CD8-positive, alpha-beta memory T cell (primary cell): Measurements from ENCODE around the gene ATG4C. TPM values are rescaled to one million over a fixed set of nuclear protein-coding genes. Genes with fewer than 3 reads are reported as not detected.
"Not testable (repeated sequence)": the region's sequence is repeated elsewhere in the genome, so short reads cannot be mapped to it uniquely, and the experiment has no call there.

Experiments used
- CTCF ChIA-PET: fragments of 350-600 bp; sonication (Branson Sonifier 250); formaldehyde crosslinking; loops from one replicate; lab custom pipeline; 2021; ENCODE audit warnings: antibody characterized with exemption; lab: Charles Lee
- POLR2A ChIA-PET: fragments of 350-600 bp; sonication (Branson Sonifier 250); formaldehyde crosslinking; loops from one replicate; lab custom pipeline; 2021; ENCODE audit warnings: antibody characterized with exemption; lab: Charles Lee
- DNase-seq, 5 donors: peaks; one replicate each; pipeline versions ENCODE4 v3.0.0 to v3.0.0-alpha.2; 2020 to 2022; ENCODE audit warnings: mixed read lengths in 1 of 5
- H3K27ac ChIP-seq: one replicate; pipeline ENCODE4 v1.7.0; 2013; ENCODE audit warnings: low read depth, mild to moderate bottlenecking, low read length, moderate library complexity
- H3K27me3 ChIP-seq: 2 replicates; pipeline ENCODE4 v1.7.0; 2013; ENCODE audit warnings: low read length, mild to moderate bottlenecking; ENCODE audit not compliant: insufficient read depth, poor library complexity, severe bottlenecking
- H3K36me3 ChIP-seq: 2 replicates; pipeline ENCODE4 v1.7.0; 2013; ENCODE audit warnings: mild to moderate bottlenecking, low read length, moderate library complexity; ENCODE audit not compliant: insufficient read depth
- H3K4me1 ChIP-seq: 2 replicates; pipeline ENCODE4 v1.7.0; 2013; ENCODE audit warnings: mild to moderate bottlenecking, low read length, moderate library complexity; ENCODE audit not compliant: insufficient read depth
- H3K4me3 ChIP-seq: 2 replicates; pipeline ENCODE4 v1.7.0; 2013; ENCODE audit warnings: mild to moderate bottlenecking, low read length
- H3K9me3 ChIP-seq: 2 replicates; pipeline ENCODE4 v1.7.0; 2013; ENCODE audit warnings: mild to moderate bottlenecking, low read length
- H3K27ac Mint-ChIP-seq, 8 donors: one replicate each; pipeline ENCODE4 v1.8.0; 2020 to 2021; ENCODE audit warnings: mixed read lengths in 8 of 8, mild to moderate bottlenecking in 6 of 8, inconsistent platforms in 3 of 8, moderate library complexity in 3 of 8
- H3K27me3 Mint-ChIP-seq, 2 donors: one replicate each; pipeline ENCODE4 v1.8.0; 2020 to 2021; ENCODE audit warnings: mixed read lengths in 2 of 2, mild to moderate bottlenecking in 1 of 2, moderate library complexity in 1 of 2
- H3K36me3 Mint-ChIP-seq, 3 donors: one replicate each; pipeline ENCODE4 v1.8.0; 2020 to 2021; ENCODE audit warnings: mixed read lengths in 3 of 3, inconsistent platforms in 1 of 3, mild to moderate bottlenecking in 1 of 3
- H3K4me1 Mint-ChIP-seq, 3 donors: one replicate each; pipeline ENCODE4 v1.8.0; 2020 to 2021; ENCODE audit warnings: mixed read lengths in 3 of 3, inconsistent platforms in 1 of 3, mild to moderate bottlenecking in 1 of 3
- H3K4me3 Mint-ChIP-seq, 7 donors: one replicate each; pipeline ENCODE4 v1.8.0; 2020 to 2021; ENCODE audit warnings: mixed read lengths in 7 of 7, mild to moderate bottlenecking in 6 of 7, moderate library complexity in 4 of 7, inconsistent platforms in 2 of 7
- H3K9me3 Mint-ChIP-seq, 5 donors: one replicate each; pipeline ENCODE4 v1.8.0; 2020 to 2022; ENCODE audit warnings: mixed read lengths in 5 of 5, mild to moderate bottlenecking in 3 of 5, moderate library complexity in 2 of 5, inconsistent platforms in 1 of 5
- polyA plus RNA-seq: library from polyadenylated mRNA; unstranded; fragments of 300-500 nt; fragmentation: Illumina TruSeq; gene quantifications from one replicate; pipeline ENCODE4 v1.2.3, GENCODE V29; 2021
- total RNA-seq, 2 experiments: library from RNA; stranded (reverse); gene quantifications; one replicate each; pipeline ENCODE4 v1.2.3, GENCODE V29; 2021

Gene ATG4C
- total and polyA plus RNA-seq, 3 experiments from 2014 or later = 13.4 to 20.0 (median 17.7) TPM

DNA sequence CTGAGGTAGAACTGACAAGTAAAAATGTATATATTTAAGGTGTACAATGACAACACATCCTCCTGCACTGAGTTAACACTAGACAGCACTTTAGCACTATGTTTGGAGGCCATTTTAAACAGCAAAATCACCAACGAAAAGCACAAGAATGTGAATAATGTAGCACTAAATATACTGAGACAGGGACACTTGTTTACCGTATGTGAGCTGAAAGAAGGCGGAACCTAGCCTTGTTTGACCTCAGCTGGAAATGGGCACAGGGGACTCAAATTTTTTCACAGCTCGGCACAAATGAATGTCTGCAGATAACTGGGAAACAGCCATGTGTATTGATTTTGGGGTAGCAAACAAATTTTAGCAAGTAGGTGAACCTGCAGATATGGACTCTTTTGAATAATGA is 18.0 kb upstream of the ATG4C start:
- POLR2A ChIA-PET = no interaction called here
- H3K4me3 Mint-ChIP-seq = no peak overlapping the region
- H3K4me1 Mint-ChIP-seq = no peaks in the 10 kb centered on the region
- CTCF ChIA-PET = no interaction called here
- DNase-seq = no peak
- no peak overlapping the region for H3K4me3 ChIP-seq
- H3K9me3 ChIP-seq = no peaks in the 10 kb centered on the region
- no peak overlapping the region for H3K27ac ChIP-seq
- peaks cover 7 to 20% of the 10 kb centered on the region in 2 donors for H3K27me3 Mint-ChIP-seq
- no peaks in the 10 kb centered on the region for H3K36me3 Mint-ChIP-seq
- no peaks in the 10 kb centered on the region for H3K27me3 ChIP-seq
- H3K36me3 ChIP-seq = no peaks in the 10 kb centered on the region
- no peaks in the 10 kb centered on the region for H3K4me1 ChIP-seq
- peaks cover 0 to 3% (median 0%) of the 10 kb centered on the region in 5 donors for H3K9me3 Mint-ChIP-seq
- no peak overlapping the region for H3K27ac Mint-ChIP-seq

DNA sequence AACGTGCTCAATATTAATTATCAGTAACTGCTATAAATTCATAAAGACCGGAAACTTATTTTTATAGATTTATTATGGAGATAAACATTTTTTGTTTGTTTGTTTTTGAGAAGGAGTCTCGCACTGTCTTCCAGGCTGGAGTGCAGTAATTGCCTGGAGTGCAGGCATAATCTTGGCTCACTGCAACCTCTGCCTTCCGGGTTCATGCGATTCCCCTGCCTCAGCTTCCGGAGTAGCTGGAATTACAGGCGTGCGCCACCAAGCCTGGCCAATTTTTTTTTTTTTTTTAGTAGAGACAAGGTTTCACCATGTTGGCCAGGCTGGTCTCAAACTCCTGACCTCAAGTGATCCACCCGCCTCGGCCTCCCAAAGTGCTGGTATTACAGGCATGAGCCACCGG is 15.4 kb upstream of the ATG4C start:
- not testable (repeated sequence) for H3K4me1 ChIP-seq

DNA sequence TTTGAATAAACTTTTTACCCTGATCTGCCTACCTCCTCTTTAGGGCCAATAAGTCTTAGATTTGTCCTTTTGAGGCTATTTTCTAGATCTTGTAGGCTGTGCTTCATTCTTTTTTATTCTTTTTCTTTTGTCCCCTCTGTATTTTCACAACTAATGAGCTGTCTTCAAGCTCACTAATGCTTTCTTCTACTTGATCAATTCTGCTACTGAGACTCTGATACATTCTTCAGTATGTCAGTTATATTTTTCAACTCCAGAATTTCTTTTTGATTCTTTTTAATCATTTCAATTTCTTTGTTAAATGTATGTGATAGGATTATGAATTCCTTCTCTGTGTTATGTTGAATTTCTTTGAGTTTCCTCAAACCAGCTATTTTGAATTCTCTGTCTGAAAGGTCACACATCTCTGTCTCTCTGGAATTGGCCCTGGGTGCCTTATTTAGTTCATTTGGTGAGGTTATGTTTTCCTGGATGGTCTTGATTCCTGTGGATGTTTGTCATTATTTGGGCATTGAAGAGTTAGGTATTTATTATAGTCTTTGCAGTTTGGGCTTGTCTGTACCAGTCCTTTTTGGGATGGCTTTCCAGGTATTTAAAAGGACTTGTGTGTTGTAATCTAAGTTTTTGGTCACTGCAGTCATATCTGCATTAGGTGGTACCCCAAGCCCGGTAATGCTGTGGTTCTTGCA is 11.2 kb upstream of the ATG4C start:
- Mint-ChIP-seq H3K27me3 (peaks cover 6 to 27% of the 10 kb centered on the region in 2 donors), H3K36me3 (peaks cover 0 to 21% (median 0%) of the 10 kb centered on the region in 3 donors), H3K4me1 (no peaks in the 10 kb centered on the region), H3K27ac (no peak overlapping the region), H3K4me3 (no peak overlapping the region), H3K9me3 (peaks cover 15 to 24% (median 18%) of the 10 kb centered on the region in 5 donors)
- Histone ChIP-seq H3K4me3 (no peak overlapping the region), H3K4me1 (no peaks in the 10 kb centered on the region), H3K27ac (no peak overlapping the region), H3K27me3 (no peaks in the 10 kb centered on the region), H3K36me3 (no peaks in the 10 kb centered on the region), H3K9me3 (no peaks in the 10 kb centered on the region)
- ChIA-PET POLR2A (no interaction called here), CTCF (no interaction called here)
- no peak for DNase-seq

More for the DNA sequence above, 15.4 kb upstream of the ATG4C start:
- DNase-seq, H3K27ac Mint-ChIP-seq, H3K27ac ChIP-seq, POLR2A ChIA-PET, H3K9me3 ChIP-seq, H3K4me3 Mint-ChIP-seq, CTCF ChIA-PET, H3K4me1 Mint-ChIP-seq, H3K27me3 ChIP-seq, H3K4me3 ChIP-seq, H3K36me3 ChIP-seq: not testable (repeated sequence)
- peaks cover 11 to 19% (median 15%) of the 10 kb centered on the region in 5 donors for H3K9me3 Mint-ChIP-seq
- H3K27me3 Mint-ChIP-seq = peaks cover 2 to 16% of the 10 kb centered on the region in 2 donors
- H3K36me3 Mint-ChIP-seq = peaks cover 0 to 11% (median 0%) of the 10 kb centered on the region in 3 donors

DNA sequence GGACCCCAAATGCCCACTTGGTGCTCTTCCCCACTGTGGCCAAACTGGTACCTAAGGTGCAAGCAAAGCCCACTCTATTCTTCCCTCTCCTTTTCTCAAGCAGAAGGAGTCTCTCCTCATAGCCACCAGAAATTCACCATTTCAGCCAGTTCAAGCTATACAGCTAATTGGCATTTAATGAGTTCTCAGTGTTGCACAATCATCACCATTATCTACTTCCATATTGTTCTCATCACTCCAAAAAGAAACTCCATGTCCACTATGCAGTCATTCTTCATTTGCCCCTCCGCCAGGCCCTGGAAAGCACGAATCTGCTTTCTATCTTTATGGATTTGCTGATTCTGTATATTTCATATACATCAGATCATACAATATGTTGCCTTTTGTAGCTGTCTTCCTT is 9.9 kb upstream of the ATG4C start:
- CTCF ChIA-PET = no interaction called here
- no peaks in the 10 kb centered on the region for H3K4me1 ChIP-seq
- H3K4me3 ChIP-seq = no peak overlapping the region
- H3K27ac ChIP-seq = no peak overlapping the region
- Mint-ChIP-seq H3K4me1 (no peaks in the 10 kb centered on the region), H3K9me3 (peaks cover 15 to 24% (median 18%) of the 10 kb centered on the region in 5 donors), H3K4me3 (no peak overlapping the region), H3K36me3 (peaks cover 0 to 21% (median 0%) of the 10 kb centered on the region in 3 donors), H3K27me3 (peaks cover 9 to 36% of the 10 kb centered on the region in 2 donors), H3K27ac (no peak overlapping the region)
- no peaks in the 10 kb centered on the region for H3K9me3 ChIP-seq
- POLR2A ChIA-PET = no interaction called here
- no peaks in the 10 kb centered on the region for H3K27me3 ChIP-seq
- DNase-seq = no peak
- no peaks in the 10 kb centered on the region for H3K36me3 ChIP-seq

DNA sequence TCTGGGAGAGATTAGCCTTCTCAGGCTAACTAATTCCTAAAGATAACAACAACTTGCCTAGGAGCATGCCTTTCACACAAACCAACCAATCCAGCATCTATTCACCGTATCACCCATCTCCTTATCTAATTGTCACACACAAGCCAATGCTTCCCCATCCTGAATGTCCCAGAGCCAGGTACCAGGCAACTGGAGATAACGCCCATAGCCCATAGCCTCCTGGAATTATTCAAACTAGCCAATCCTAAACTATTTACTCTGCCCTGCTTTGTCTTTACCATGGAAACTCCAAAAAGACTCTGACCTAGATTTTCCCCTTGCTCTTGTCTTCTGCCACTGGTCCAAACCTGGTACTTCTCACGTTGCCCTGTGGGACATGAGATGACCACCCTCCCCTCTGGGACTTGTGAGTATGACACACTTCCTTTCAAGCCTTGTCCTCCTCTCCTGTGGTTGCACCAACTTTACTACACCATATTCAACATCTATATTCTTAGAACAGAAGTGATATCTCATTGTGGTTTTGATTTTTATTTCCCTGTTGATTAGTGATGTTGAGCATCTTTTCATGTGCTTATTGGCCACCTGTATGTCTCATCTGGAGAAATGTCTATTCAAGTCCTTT is 8.8 kb upstream of the ATG4C start:
- no peak overlapping the region for H3K4me3 Mint-ChIP-seq
- H3K36me3 ChIP-seq = no peaks in the 10 kb centered on the region
- no peaks in the 10 kb centered on the region for H3K27me3 ChIP-seq
- H3K27ac Mint-ChIP-seq = no peak overlapping the region
- no peaks in the 10 kb centered on the region for H3K4me1 ChIP-seq
- H3K9me3 ChIP-seq = no peaks in the 10 kb centered on the region
- H3K4me1 Mint-ChIP-seq = no peaks in the 10 kb centered on the region
- H3K27ac ChIP-seq = no peak overlapping the region
- ChIA-PET POLR2A (no interaction called here), CTCF (no interaction called here)
- no peak overlapping the region for H3K4me3 ChIP-seq
- peaks cover 15 to 24% (median 18%) of the 10 kb centered on the region in 5 donors for H3K9me3 Mint-ChIP-seq
- H3K27me3 Mint-ChIP-seq = peaks cover 13 to 45% of the 10 kb centered on the region in 2 donors
- DNase-seq = no peak
- H3K36me3 Mint-ChIP-seq = peaks cover 0 to 21% (median 0%) of the 10 kb centered on the region in 3 donors

DNA sequence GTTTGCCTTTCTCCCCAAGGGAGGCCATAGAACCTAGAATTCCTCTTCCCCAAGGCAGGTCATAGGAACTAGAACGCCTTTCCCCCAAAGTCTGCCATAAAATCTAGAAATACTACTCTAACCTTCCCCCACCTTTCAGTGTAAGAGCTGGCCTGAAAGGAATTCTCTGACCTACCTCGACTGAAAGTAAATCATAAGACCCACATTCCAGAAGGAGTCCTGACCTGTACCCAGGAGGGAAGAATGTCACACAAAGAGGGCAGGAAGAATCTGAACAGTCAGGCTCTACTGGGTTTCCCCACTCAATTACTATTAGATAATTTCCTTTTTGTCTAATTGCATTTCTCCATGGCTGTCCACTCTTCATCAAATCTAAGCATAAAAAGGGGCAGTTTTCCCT is 5.7 kb upstream of the ATG4C start:
- H3K27me3 Mint-ChIP-seq = peaks cover 11 to 50% of the 10 kb centered on the region in 2 donors

DNA sequence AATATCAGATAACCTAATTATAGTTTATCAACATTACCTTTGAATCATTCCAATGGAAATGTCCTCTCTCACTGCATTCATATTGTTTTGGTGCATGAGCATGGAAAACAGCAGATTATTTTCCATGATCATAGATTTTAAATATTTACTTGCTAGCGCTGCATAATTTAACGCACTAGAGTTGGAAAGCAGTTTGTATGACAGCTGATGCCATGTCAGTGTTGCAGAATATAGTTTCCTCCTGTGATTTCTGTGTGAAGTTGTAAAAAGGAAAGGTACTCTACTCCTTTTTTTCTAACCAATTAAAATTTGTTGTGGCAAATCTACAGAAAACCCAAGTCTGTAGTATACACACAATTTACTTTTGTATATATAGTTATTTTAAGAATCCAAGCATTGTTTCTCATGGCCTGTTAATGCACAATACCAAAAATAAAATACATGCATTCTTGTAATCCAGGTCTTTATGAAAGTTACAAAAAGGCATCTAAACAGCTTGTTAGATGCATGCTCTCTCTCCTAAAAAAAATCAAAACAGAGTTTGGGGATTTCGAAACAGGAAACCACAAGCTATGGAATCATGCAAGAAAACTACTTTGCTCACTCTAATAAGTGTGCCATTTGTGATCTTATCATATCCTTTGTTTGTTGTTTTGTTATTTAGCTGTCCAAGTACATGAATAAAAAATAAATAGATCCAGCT is 1.9 kb upstream of the ATG4C start:
- Histone ChIP-seq H3K27me3 (no peaks in the 10 kb centered on the region), H3K36me3 (no peaks in the 10 kb centered on the region), H3K9me3 (no peaks in the 10 kb centered on the region), H3K27ac (no peak overlapping the region), H3K4me3 (no peak overlapping the region), H3K4me1 (peaks cover 12% of the 10 kb centered on the region)
- H3K9me3 Mint-ChIP-seq = no peaks in the 10 kb centered on the region
- POLR2A ChIA-PET = no interaction called here
- H3K4me1 Mint-ChIP-seq = peaks cover 6 to 9% (median 8%) of the 10 kb centered on the region in 3 donors
- CTCF ChIA-PET = no interaction called here
- H3K36me3 Mint-ChIP-seq = no peaks in the 10 kb centered on the region
- no peak for DNase-seq
- peaks cover 8 to 35% of the 10 kb centered on the region in 2 donors for H3K27me3 Mint-ChIP-seq
- H3K27ac Mint-ChIP-seq = peak overlapping the region in 1 of 8 donors; percentile 34
- peak overlapping the region in 3 of 7 donors; percentile 25 to 38 (median 36) for H3K4me3 Mint-ChIP-seq

More for the DNA sequence above, 5.7 kb upstream of the ATG4C start:
- Mint-ChIP-seq H3K9me3 (peaks cover 2 to 9% (median 8%) of the 10 kb centered on the region in 5 donors), H3K4me3 (no peak overlapping the region), H3K36me3 (peaks cover 0 to 10% (median 0%) of the 10 kb centered on the region in 3 donors), H3K4me1 (no peaks in the 10 kb centered on the region), H3K27ac (no peak overlapping the region)
- Histone ChIP-seq H3K36me3 (no peaks in the 10 kb centered on the region), H3K27ac (no peak overlapping the region), H3K4me3 (no peak overlapping the region), H3K4me1 (no peaks in the 10 kb centered on the region), H3K9me3 (no peaks in the 10 kb centered on the region), H3K27me3 (no peaks in the 10 kb centered on the region)
- POLR2A ChIA-PET = no interaction called here
- CTCF ChIA-PET = no interaction called here
- no peak for DNase-seq
